Erythroblast (primary cell): Measurements from ENCODE around the gene ZNF521.

Experiments
- GATA1 ChIP-seq: IDR thresholded peaks from 2 replicates; pipeline ENCODE4 v1.6.1; 2011; ENCODE audit warnings: low read depth, mild to moderate bottlenecking, control low read depth, low read length, moderate library complexity
- POLR2A ChIP-seq: IDR thresholded peaks from 2 replicates; pipeline ENCODE4 v1.6.1; 2011; ENCODE audit warnings: mild to moderate bottlenecking, low read length

DNA sequence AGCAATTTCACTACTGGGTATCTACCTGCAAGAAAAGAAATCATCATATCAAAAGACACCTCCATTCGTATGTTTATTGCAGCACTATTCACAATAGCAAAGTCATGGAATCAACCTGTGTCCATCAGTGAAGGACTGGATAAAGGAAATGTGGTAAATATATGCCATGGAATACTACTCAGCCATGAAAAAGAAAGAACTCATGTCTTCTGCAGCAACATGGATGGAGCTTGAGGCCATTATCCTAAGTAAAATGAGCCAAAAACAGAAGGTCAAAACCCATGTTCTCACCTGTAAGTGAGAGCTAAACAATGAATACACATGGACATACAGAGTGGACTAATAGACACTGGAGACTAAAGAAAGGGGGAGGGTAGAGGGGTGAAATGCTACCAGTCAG is 322.2 kb downstream of the ZNF521 start:
- TF ChIP-seq POLR2A (no peak), GATA1 (no peak)
